PC-3 (cell line): ENCODE measurements around the gene VSTM2L. TPM values are rescaled to one million over a fixed set of nuclear protein-coding genes. Genes with fewer than 3 reads are reported as not detected.

ENCODE experiments used
- ATAC-seq: fragments of 200-7000 bp; cut with Tn5 transposase; 2 replicates; pipeline ENCODE4 v1.9.1; 2020; ENCODE audit warnings: mild to moderate bottlenecking, moderate library complexity
- BruUV-seq: library from RNA; stranded (reverse); fragments of 400-500 nt; replicated peaks from 2 replicates; lab custom pipeline; 2021; lab: Mats Ljungman, UMichigan
- CTCF ChIA-PET: fragments of 300-600 bp; sonication (Branson Sonifier 250); formaldehyde crosslinking; loops from one replicate; lab custom pipeline; 2022; ENCODE audit warnings: antibody characterized with exemption; lab: Charles Lee
- POLR2A ChIA-PET: fragments of 300-600 bp; sonication (Branson Sonifier 250); formaldehyde crosslinking; loops from one replicate; lab custom pipeline; 2022; ENCODE audit warnings: antibody characterized with exemption; ENCODE audit not compliant: unreplicated experiment; lab: Charles Lee
- DNase-seq: peaks from one replicate; pipeline ENCODE4 v3.0.0-alpha.2; 2015
- H2AFZ ChIP-seq: fragments of 300-600 bp; sonication (generic); 2 replicates; pipeline ENCODE4 v1.6.0; 2016; ENCODE audit warnings: antibody characterized with exemption, low read length
- H3F3A ChIP-seq: fragments of 300-600 bp; sonication (generic); one replicate; pipeline ENCODE4 v1.6.0; 2017; ENCODE audit warnings: antibody characterized with exemption, low read length, control low read depth, mild to moderate bottlenecking; ENCODE audit not compliant: unreplicated experiment
- H3K27ac ChIP-seq: fragments of 300-600 bp; sonication (generic); 2 replicates; pipeline ENCODE4 v1.5.1; 2016; ENCODE audit warnings: mild to moderate bottlenecking, low read length
- H3K27me3 ChIP-seq: fragments of 300-600 bp; sonication (generic); 2 replicates; pipeline ENCODE4 v1.6.1; 2016; ENCODE audit warnings: low read length, mixed read lengths
- H3K36me3 ChIP-seq: fragments of 300-600 bp; sonication (generic); 2 replicates; pipeline ENCODE4 v1.6.1; 2016; ENCODE audit warnings: low read depth, mixed run types, low read length, mixed read lengths
- H3K4me1 ChIP-seq: fragments of 300-600 bp; sonication (generic); 2 replicates; pipeline ENCODE4 v1.5.1; 2016; ENCODE audit warnings: low read length; ENCODE audit not compliant: insufficient read depth
- H3K4me2 ChIP-seq: fragments of 300-600 bp; sonication (generic); 2 replicates; pipeline ENCODE4 v1.6.0; 2016; ENCODE audit warnings: low read length
- H3K4me3 ChIP-seq: fragments of 300-600 bp; sonication (generic); 2 replicates; pipeline ENCODE4 v1.5.1; 2016; ENCODE audit warnings: mild to moderate bottlenecking, low read length, mixed read lengths
- H3K79me2 ChIP-seq: fragments of 300-600 bp; sonication (generic); 2 replicates; pipeline ENCODE4 v1.6.1; 2017; ENCODE audit warnings: low read length, mixed read lengths
- H3K9ac ChIP-seq: fragments of 300-600 bp; sonication (generic); 2 replicates; pipeline ENCODE4 v1.6.0; 2016; ENCODE audit warnings: mild to moderate bottlenecking, low read length
- H3K9me2 ChIP-seq: fragments of 300-600 bp; sonication (generic); replicated peaks from 2 replicates; pipeline ENCODE4 v1.6.1; 2016; ENCODE audit warnings: mixed run types, low read length, mixed read lengths
- H3K9me3 ChIP-seq: fragments of 300-600 bp; sonication (generic); 2 replicates; pipeline ENCODE4 v1.6.1; 2016; ENCODE audit warnings: low read length, mixed read lengths
- H4K20me1 ChIP-seq: fragments of 300-600 bp; sonication (generic); 2 replicates; pipeline ENCODE4 v1.6.1; 2016; ENCODE audit warnings: low read length, mixed read lengths
- EZH2 ChIP-seq: fragments of 300-600 bp; sonication (generic); IDR thresholded peaks from one replicate; pipeline ENCODE4 v1.6.1; 2017; ENCODE audit warnings: antibody characterized with exemption, mild to moderate bottlenecking, low read length; ENCODE audit not compliant: unreplicated experiment
- EZH2phosphoT487 ChIP-seq: fragments of 300-600 bp; sonication (generic); IDR thresholded peaks from 2 replicates; pipeline ENCODE4 v1.6.1; 2018; ENCODE audit warnings: mild to moderate bottlenecking, antibody characterized with exemption, low read length, borderline replicate concordance
- intact Hi-C: fragments of 100-400 bp; cut with micrococcal nuclease; formaldehyde crosslinking; loops from 2 replicates; pipeline ENCODE4 v1.9.0; 2023
- total RNA-seq: library from RNA; depleted of rRNA; stranded (reverse); fragments of >200 nt; gene quantifications from 2 replicates; pipeline ENCODE4 v1.2.3, GENCODE V29; 2014
- TF ChIP-seq, protein P1 (sequence below): fragments of 300-600 bp; sonication (generic); conservative IDR thresholded peaks from 2 replicates; pipeline ENCODE4 v1.5.1; 2017; ENCODE audit warnings: antibody characterized with exemption, low read depth, mild to moderate bottlenecking, low read length

Gene VSTM2L
- total RNA-seq, 1 experiment from 2014 or later = 45.8 TPM

DNA sequence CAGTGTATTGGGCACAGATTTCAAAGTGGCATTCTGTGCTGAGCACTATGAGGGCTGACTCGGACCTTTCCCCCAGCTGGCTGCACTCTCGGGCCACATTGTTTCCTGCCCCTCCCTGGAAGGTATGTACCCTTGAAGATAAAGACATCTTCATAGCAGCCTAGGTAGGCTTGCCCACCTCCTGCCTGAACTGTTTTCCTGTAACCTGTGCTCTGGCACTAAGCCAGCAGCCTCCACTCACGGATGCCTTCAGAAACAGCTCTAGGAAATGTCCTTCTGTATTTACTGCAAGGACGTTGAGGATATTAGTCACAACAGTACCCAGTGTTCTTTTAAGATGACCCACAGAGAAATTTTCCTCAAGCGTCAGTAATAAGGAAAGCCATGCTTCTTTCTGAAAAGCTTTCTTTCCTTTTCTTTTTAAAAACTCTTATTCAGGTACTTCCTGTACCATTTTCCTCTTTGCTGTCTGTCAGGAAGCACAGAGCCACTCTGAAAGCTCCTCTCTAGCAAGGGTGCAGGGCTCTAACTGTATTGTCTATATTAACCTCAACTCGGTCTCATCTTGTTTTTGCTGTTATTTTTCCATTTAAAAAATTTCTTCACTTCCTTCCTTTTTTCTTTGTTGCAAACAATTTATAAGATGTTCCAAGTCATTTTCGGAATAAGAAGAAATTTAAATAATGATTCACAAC lies 86.8 kb downstream of the VSTM2L start:
- intact Hi-C loops = loop anchor here (1.0 to 5.0 kb wide), 5 partner anchors 32 to 422 kb away; no protein-coding TSS in a partner anchor
- Histone ChIP-seq H2AFZ (no peak overlapping the region), H3K9ac (peak overlapping the region; percentile 72), H3F3A (peaks cover 9% of the 10 kb centered on the region), H3K4me3 (peak overlapping the region; percentile 43), H3K4me2 (peak overlapping the region; percentile 75), H3K4me1 (peaks cover 82% of the 10 kb centered on the region), H3K79me2 (no peaks in the 10 kb centered on the region), H4K20me1 (no peaks in the 10 kb centered on the region), H3K9me3 (no peaks in the 10 kb centered on the region), H3K27ac (peak overlapping the region; percentile 94), H3K36me3 (peaks cover 20% of the 10 kb centered on the region), H3K27me3 (no peaks in the 10 kb centered on the region), H3K9me2 (no peaks in the 10 kb centered on the region)
- no peak for TF ChIP-seq EZH2phosphoT487
- TF ChIP-seq, protein P1, sequence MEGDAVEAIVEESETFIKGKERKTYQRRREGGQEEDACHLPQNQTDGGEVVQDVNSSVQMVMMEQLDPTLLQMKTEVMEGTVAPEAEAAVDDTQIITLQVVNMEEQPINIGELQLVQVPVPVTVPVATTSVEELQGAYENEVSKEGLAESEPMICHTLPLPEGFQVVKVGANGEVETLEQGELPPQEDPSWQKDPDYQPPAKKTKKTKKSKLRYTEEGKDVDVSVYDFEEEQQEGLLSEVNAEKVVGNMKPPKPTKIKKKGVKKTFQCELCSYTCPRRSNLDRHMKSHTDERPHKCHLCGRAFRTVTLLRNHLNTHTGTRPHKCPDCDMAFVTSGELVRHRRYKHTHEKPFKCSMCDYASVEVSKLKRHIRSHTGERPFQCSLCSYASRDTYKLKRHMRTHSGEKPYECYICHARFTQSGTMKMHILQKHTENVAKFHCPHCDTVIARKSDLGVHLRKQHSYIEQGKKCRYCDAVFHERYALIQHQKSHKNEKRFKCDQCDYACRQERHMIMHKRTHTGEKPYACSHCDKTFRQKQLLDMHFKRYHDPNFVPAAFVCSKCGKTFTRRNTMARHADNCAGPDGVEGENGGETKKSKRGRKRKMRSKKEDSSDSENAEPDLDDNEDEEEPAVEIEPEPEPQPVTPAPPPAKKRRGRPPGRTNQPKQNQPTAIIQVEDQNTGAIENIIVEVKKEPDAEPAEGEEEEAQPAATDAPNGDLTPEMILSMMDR = no peak
- no peak for TF ChIP-seq EZH2
- DNase-seq (peak; percentile 87), ATAC-seq (peak; percentile 16)
- ChIA-PET POLR2A (interaction anchor here (0.6 kb wide), 2 partner anchors 323 to 447 kb away, joined by 3 to 4 read pairs; no protein-coding TSS in a partner anchor), CTCF (interaction anchor here (1.0 kb wide), 1 partner anchor 54 kb away, joined by 3 read pairs; no protein-coding TSS in a partner anchor)
- BruUV-seq = TSS peak; percentile 56

DNA sequence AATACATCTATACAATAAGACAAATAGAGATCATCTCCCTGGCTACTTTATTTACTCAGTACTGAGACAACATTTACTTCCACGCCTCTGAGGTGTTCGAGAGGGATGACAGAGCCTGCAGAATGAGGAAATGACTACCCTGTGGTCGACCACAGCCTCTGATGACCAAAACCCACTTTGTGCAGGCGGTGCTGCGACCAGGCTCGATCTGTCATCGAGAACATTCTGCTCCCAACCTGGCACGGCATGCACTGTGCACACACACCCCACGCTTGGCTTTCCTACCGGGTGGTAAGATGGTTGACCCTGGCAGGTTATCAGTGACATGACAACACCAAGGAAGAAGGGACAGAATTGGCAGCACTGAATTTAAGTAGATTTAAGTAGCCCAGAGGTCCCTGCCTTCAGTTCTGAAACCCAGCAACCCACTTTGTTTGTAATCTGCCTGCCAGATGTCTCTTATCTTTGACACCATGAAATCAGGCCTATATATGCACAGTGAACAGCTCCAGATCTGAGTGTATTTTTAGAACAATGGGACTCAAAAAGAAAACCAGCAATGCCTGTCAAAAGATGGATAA lies 87.7 kb downstream of the VSTM2L start:
- ChIA-PET CTCF (interaction anchor here (0.6 to 0.7 kb wide), 3 partner anchors 60 to 366 kb away, joined by 3 to 5 read pairs (median 3); no protein-coding TSS in a partner anchor), POLR2A (no interaction called here)
- Histone ChIP-seq H3K27me3 (no peaks in the 10 kb centered on the region), H3K9me2 (no peaks in the 10 kb centered on the region), H4K20me1 (no peaks in the 10 kb centered on the region), H3K36me3 (peaks cover 24% of the 10 kb centered on the region), H3F3A (peaks cover 9% of the 10 kb centered on the region), H3K9me3 (no peaks in the 10 kb centered on the region), H3K4me2 (peak overlapping the region; percentile 31), H3K4me3 (no peak overlapping the region), H3K4me1 (peaks cover 91% of the 10 kb centered on the region), H3K79me2 (no peaks in the 10 kb centered on the region), H3K9ac (peak overlapping the region; percentile 32), H3K27ac (peak overlapping the region; percentile 94), H2AFZ (no peak overlapping the region)
- ATAC-seq = peak; percentile 88
- peak; percentile 98 for DNase-seq
- intact Hi-C loops = loop anchor here (1.0 to 5.0 kb wide), 5 partner anchors 31 to 423 kb away; no protein-coding TSS in a partner anchor
- TF ChIP-seq EZH2 = no peak
- peak; percentile 81 for TF ChIP-seq EZH2phosphoT487
- TF ChIP-seq, protein P1 = no peak
- BruUV-seq = no TSS peak
